A549 (cell line): Measurements from ENCODE around the gene PRUNE2.

Source experiments
- TF ChIP-seq, protein P1 (sequence below): fragments of >200 bp; sonication (Bioruptor Twin); formaldehyde crosslinking; IDR thresholded peaks from 3 replicates; pipeline ENCODE4 v1.5.1; 2016
- TF ChIP-seq, protein P2 (sequence below): IDR thresholded peaks from 2 replicates; pipeline ENCODE4 v1.6.1; 2012

DNA sequence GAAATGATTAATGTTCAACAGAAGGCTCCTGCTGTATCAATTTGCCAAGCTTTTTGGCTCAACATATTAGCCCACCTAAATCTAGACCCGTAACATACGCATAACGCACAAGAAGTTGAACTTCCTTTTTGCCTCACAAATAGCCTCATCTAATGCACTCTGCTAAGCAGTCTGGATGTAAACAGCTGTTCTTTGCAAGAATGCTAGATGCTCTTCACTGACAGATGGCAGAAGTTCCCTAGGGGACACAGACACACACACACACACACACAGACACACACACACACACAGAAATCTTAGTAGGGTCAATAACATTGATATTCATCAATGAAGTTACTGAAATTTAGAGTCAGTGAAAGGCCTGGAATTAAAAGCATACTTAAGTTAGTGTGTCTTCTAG, 154.9 kb downstream of the PRUNE2 start:
- TF ChIP-seq, protein P1, sequence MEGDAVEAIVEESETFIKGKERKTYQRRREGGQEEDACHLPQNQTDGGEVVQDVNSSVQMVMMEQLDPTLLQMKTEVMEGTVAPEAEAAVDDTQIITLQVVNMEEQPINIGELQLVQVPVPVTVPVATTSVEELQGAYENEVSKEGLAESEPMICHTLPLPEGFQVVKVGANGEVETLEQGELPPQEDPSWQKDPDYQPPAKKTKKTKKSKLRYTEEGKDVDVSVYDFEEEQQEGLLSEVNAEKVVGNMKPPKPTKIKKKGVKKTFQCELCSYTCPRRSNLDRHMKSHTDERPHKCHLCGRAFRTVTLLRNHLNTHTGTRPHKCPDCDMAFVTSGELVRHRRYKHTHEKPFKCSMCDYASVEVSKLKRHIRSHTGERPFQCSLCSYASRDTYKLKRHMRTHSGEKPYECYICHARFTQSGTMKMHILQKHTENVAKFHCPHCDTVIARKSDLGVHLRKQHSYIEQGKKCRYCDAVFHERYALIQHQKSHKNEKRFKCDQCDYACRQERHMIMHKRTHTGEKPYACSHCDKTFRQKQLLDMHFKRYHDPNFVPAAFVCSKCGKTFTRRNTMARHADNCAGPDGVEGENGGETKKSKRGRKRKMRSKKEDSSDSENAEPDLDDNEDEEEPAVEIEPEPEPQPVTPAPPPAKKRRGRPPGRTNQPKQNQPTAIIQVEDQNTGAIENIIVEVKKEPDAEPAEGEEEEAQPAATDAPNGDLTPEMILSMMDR = no peak
- TF ChIP-seq, protein P2, sequence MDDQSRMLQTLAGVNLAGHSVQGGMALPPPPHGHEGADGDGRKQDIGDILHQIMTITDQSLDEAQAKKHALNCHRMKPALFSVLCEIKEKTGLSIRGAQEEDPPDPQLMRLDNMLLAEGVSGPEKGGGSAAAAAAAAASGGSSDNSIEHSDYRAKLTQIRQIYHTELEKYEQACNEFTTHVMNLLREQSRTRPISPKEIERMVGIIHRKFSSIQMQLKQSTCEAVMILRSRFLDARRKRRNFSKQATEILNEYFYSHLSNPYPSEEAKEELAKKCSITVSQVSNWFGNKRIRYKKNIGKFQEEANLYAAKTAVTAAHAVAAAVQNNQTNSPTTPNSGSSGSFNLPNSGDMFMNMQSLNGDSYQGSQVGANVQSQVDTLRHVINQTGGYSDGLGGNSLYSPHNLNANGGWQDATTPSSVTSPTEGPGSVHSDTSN = no peak
